Fibroblast of lung (primary cell): ENCODE results near the gene CHRNA5.

Experiments used
- CTCF ChIP-seq, 2 donors: IDR thresholded peaks in 1 of 2; conservative IDR thresholded peaks in 1 of 2; 1 replicate in 1 of 2; 2 replicates in 1 of 2; pipeline ENCODE4 v1.5.1; 2011 to 2012; ENCODE audit warnings: low read length in 2 of 2, control low read depth in 1 of 2, inconsistent platforms in 1 of 2, low read depth in 1 of 2, mild to moderate bottlenecking in 1 of 2
- EZH2 ChIP-seq: IDR thresholded peaks from 2 replicates; pipeline ENCODE4 v1.5.1; 2012; ENCODE audit warnings: low read length, control low read depth, mild to moderate bottlenecking; ENCODE audit errors: missing control alignments

- TF ChIP-seq CTCF (conservative IDR thresholded peaks at IDR 0.05 in 1 of 2, IDR thresholded peaks at IDR 0.05 in 1 of 2; ENCODE audit: low read depth in 1 of 2, low read length in 2 of 2) (no peak), EZH2 (no peak)
Observed at GRCh38 chr15:78637776-78638435, 72.6 kb downstream of the CHRNA5 start.
